Panc1 (cell line): ENCODE data around the gene TMPRSS11D. TPM values are rescaled to one million over a fixed set of nuclear protein-coding genes. Genes with fewer than 3 reads are reported as not detected.

ENCODE experiments used
- ATAC-seq: fragments of 200-7000 bp; cut with Tn5 transposase; 2 replicates; pipeline ENCODE4 v1.9.1; 2020; ENCODE audit warnings: mild to moderate bottlenecking, moderate library complexity
- BruUV-seq: library from RNA; stranded (reverse); fragments of 400-500 nt; replicated peaks from 2 replicates; lab custom pipeline; 2021; lab: Mats Ljungman, UMichigan
- CTCF ChIA-PET: fragments of 300-600 bp; sonication (Branson Sonifier 250); formaldehyde crosslinking; loops from one replicate; lab custom pipeline; 2022; ENCODE audit warnings: antibody characterized with exemption; lab: Charles Lee
- POLR2A ChIA-PET: fragments of 300-600 bp; sonication (Branson Sonifier 250); formaldehyde crosslinking; loops from one replicate; lab custom pipeline; 2022; ENCODE audit warnings: antibody characterized with exemption; lab: Charles Lee
- DNase-seq: peaks from one replicate; pipeline ENCODE4 v3.0.0-alpha.2; 2010; ENCODE audit warnings: low read depth, low spot score
- H3K27ac ChIP-seq: 2 replicates; pipeline ENCODE4 v1.5.1; 2011; ENCODE audit warnings: mild to moderate bottlenecking, low read length, inconsistent platforms
- H3K27me3 ChIP-seq: fragments of 200-500 bp; sonication (Bioruptor generic); 2 replicates; pipeline ENCODE4 v1.6.0; 2014; ENCODE audit warnings: low read length, inconsistent platforms; ENCODE audit not compliant: control insufficient read depth, insufficient read depth
- H3K36me3 ChIP-seq: fragments of 200-500 bp; sonication (Bioruptor generic); 2 replicates; pipeline ENCODE4 v1.5.1; 2014; ENCODE audit warnings: inconsistent platforms, mild to moderate bottlenecking, low read length, moderate library complexity; ENCODE audit not compliant: control insufficient read depth, insufficient read depth
- H3K4me1 ChIP-seq: 2 replicates; pipeline ENCODE4 v1.5.1; 2011; ENCODE audit warnings: inconsistent platforms, mild to moderate bottlenecking, low read length, moderate library complexity; ENCODE audit not compliant: control insufficient read depth, insufficient read depth
- H3K4me3 ChIP-seq, 2 experiments: 2 replicates each; pipeline ENCODE4 v1.5.1; 2011 to 2012; ENCODE audit warnings: low read depth in 2 of 2, low read length in 2 of 2, mild to moderate bottlenecking in 2 of 2, inconsistent platforms in 1 of 2, moderate library complexity in 1 of 2
- H3K9me3 ChIP-seq: fragments of 200-500 bp; sonication (Bioruptor generic); 2 replicates; pipeline ENCODE4 v1.5.1; 2014; ENCODE audit warnings: low read depth, mild to moderate bottlenecking, inconsistent platforms, low read length, moderate library complexity; ENCODE audit not compliant: control insufficient read depth, insufficient read depth
- POLR2AphosphoS5 ChIP-seq: IDR thresholded peaks from 2 replicates; pipeline ENCODE4 v1.6.1; 2012; ENCODE audit warnings: mild to moderate bottlenecking, low read depth, low read length, moderate library complexity
- REST ChIP-seq, 2 experiments: IDR thresholded peaks; 2 replicates each; pipeline ENCODE4 v1.6.1; 2011 to 2012; ENCODE audit warnings: low read depth in 2 of 2, control low read depth in 1 of 2, low read length in 1 of 2, mild to moderate bottlenecking in 1 of 2, moderate library complexity in 1 of 2; ENCODE audit not compliant: insufficient read depth in 1 of 2
- SIN3A ChIP-seq: IDR thresholded peaks from 2 replicates; pipeline ENCODE4 v1.6.1; 2012; ENCODE audit warnings: low read depth, mild to moderate bottlenecking, low read length, moderate library complexity, borderline replicate concordance; ENCODE audit not compliant: insufficient read depth
- TCF7L2 ChIP-seq: IDR thresholded peaks from 2 replicates; pipeline ENCODE4 v1.6.1; 2011; ENCODE audit warnings: mild to moderate bottlenecking, low read depth, low read length, inconsistent platforms
- in situ Hi-C: cut with HindIII; loops from 2 replicates; pipeline ENCODE4 v1.10.0; 2016; ENCODE audit warnings: low sequenced_read_pairs, low pct_unique_long_range_greater_than_20kb
- intact Hi-C: fragments of 100-400 bp; cut with micrococcal nuclease; formaldehyde crosslinking; loops from one replicate; pipeline ENCODE4 v1.10.0; 2022; ENCODE audit not compliant: unreplicated experiment
- total RNA-seq: library from RNA; stranded (reverse); gene quantifications from one replicate; pipeline ENCODE4 v1.2.1, GENCODE V29; 2021; ENCODE audit not compliant: unreplicated experiment
- TF ChIP-seq, protein P1 (sequence below): fragments of 450-650 bp; IDR thresholded peaks from 2 replicates; pipeline ENCODE4 v1.5.1; 2017; ENCODE audit warnings: mild to moderate bottlenecking

Gene TMPRSS11D
- total RNA-seq, 1 experiment from 2014 or later, result not detected

- Histone ChIP-seq H3K36me3 (no peaks in the 10 kb centered on the region), H3K9me3 (no peaks in the 10 kb centered on the region), H3K27me3 (no peaks in the 10 kb centered on the region), H3K4me1 (no peaks in the 10 kb centered on the region), H3K4me3 (no peak overlapping the region), H3K27ac (no peak overlapping the region)
- DNase-seq, result no peak
- no peak for ATAC-seq
- intact Hi-C loops, result no loop called here
- POLR2A ChIA-PET, result interaction anchor here (1.2 kb wide), 1 partner anchor 16 kb away, joined by 3 read pairs; no protein-coding TSS in a partner anchor
- in situ Hi-C loops, result no loop called here
- TF ChIP-seq POLR2AphosphoS5 (no peak), REST (IDR thresholded peaks at IDR 0.05; ENCODE audit: insufficient read depth in 1 of 2, low read depth in 2 of 2, low read length in 1 of 2) (no peak), TCF7L2 (no peak), SIN3A (no peak)
- TF ChIP-seq, protein P1, sequence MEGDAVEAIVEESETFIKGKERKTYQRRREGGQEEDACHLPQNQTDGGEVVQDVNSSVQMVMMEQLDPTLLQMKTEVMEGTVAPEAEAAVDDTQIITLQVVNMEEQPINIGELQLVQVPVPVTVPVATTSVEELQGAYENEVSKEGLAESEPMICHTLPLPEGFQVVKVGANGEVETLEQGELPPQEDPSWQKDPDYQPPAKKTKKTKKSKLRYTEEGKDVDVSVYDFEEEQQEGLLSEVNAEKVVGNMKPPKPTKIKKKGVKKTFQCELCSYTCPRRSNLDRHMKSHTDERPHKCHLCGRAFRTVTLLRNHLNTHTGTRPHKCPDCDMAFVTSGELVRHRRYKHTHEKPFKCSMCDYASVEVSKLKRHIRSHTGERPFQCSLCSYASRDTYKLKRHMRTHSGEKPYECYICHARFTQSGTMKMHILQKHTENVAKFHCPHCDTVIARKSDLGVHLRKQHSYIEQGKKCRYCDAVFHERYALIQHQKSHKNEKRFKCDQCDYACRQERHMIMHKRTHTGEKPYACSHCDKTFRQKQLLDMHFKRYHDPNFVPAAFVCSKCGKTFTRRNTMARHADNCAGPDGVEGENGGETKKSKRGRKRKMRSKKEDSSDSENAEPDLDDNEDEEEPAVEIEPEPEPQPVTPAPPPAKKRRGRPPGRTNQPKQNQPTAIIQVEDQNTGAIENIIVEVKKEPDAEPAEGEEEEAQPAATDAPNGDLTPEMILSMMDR, result no peak
- CTCF ChIA-PET, result no interaction called here
- no TSS peak for BruUV-seq
Observed at GRCh38 chr4:67787311-67787710, 96.5 kb downstream of the TMPRSS11D start.

GRCh38 chr4:67785528-67785927 is 98.3 kb downstream of the TMPRSS11D start:
- TF ChIP-seq TCF7L2, result no peak
- no peak for TF ChIP-seq POLR2AphosphoS5
- TF ChIP-seq, protein P1, result no peak
- no peak for TF ChIP-seq SIN3A
- no peak for TF ChIP-seq REST (IDR thresholded peaks at IDR 0.05; ENCODE audit: insufficient read depth in 1 of 2, low read depth in 2 of 2, low read length in 1 of 2)
- DNase-seq (no peak), ATAC-seq (no peak)
- Histone ChIP-seq H3K4me3 (no peak overlapping the region), H3K9me3 (no peaks in the 10 kb centered on the region), H3K36me3 (no peaks in the 10 kb centered on the region), H3K27me3 (no peaks in the 10 kb centered on the region), H3K4me1 (no peaks in the 10 kb centered on the region), H3K27ac (no peak overlapping the region)
- POLR2A ChIA-PET, result no interaction called here
- intact Hi-C loops (no loop called here), in situ Hi-C loops (no loop called here)
- no TSS peak for BruUV-seq
- CTCF ChIA-PET, result no interaction called here
